ENCODE measurements around the gene MED15.

MED15 gene

GRCh38 chr22:20550057-20550817, 42.8 kb downstream of the MED15 start:
- H3K4me3 ChIP-seq (ENCODE audit: low read depth in 1 of 2, low read length in 2 of 2) = peak overlapping the region in 1 of 2 donors; percentile 30
- H3K4me1 ChIP-seq (ENCODE audit: control insufficient read depth in 1 of 2, insufficient read depth in 2 of 2, low read length in 2 of 2) = peaks cover 34 to 60% of the 10 kb centered on the region in 2 donors
- peak overlapping the region; percentile 89 for H3K27ac ChIP-seq (ENCODE audit: low read length)
- H3K36me3 ChIP-seq (ENCODE audit: control insufficient read depth in 1 of 2, insufficient read depth in 2 of 2, low read length in 2 of 2) = peaks cover 22 to 31% of the 10 kb centered on the region in 2 donors
- no peaks in the 10 kb centered on the region for H3K9me3 ChIP-seq (ENCODE audit: control insufficient read depth in 1 of 2, low read length in 2 of 2)
- H3K27me3 ChIP-seq (ENCODE audit: low read depth, low read length) = no peaks in the 10 kb centered on the region

GRCh38 chr22:20550851-20551744, 43.7 kb downstream of the MED15 start:
- Histone ChIP-seq H3K27me3 (ENCODE audit: low read depth, low read length) (no peaks in the 10 kb centered on the region), H3K27ac (ENCODE audit: low read length) (peak overlapping the region; percentile 89), H3K4me1 (ENCODE audit: control insufficient read depth in 1 of 2, insufficient read depth in 2 of 2, low read length in 2 of 2) (peaks cover 34 to 60% of the 10 kb centered on the region in 2 donors), H3K9me3 (ENCODE audit: control insufficient read depth in 1 of 2, low read length in 2 of 2) (no peaks in the 10 kb centered on the region), H3K36me3 (ENCODE audit: control insufficient read depth in 1 of 2, insufficient read depth in 2 of 2, low read length in 2 of 2) (peaks cover 26 to 36% of the 10 kb centered on the region in 2 donors), H3K4me3 (ENCODE audit: low read depth in 1 of 2, low read length in 2 of 2) (peak overlapping the region in 1 of 2 donors; percentile 30)

GRCh38 chr22:20551805-20552442, 44.5 kb downstream of the MED15 start:
- Histone ChIP-seq H3K36me3 (ENCODE audit: control insufficient read depth in 1 of 2, insufficient read depth in 2 of 2, low read length in 2 of 2) (peaks cover 32 to 36% of the 10 kb centered on the region in 2 donors), H3K4me1 (ENCODE audit: control insufficient read depth in 1 of 2, insufficient read depth in 2 of 2, low read length in 2 of 2) (peaks cover 35 to 56% of the 10 kb centered on the region in 2 donors), H3K4me3 (ENCODE audit: low read depth in 1 of 2, low read length in 2 of 2) (peak overlapping the region in 1 of 2 donors; percentile 5), H3K9me3 (ENCODE audit: control insufficient read depth in 1 of 2, low read length in 2 of 2) (no peaks in the 10 kb centered on the region), H3K27ac (ENCODE audit: low read length) (peak overlapping the region; percentile 89), H3K27me3 (ENCODE audit: low read depth, low read length) (no peaks in the 10 kb centered on the region)

- peak overlapping the region in 1 of 2 donors; percentile 5 for H3K4me3 ChIP-seq (ENCODE audit: low read depth in 1 of 2, low read length in 2 of 2)
- H3K4me1 ChIP-seq (ENCODE audit: control insufficient read depth in 1 of 2, insufficient read depth in 2 of 2, low read length in 2 of 2) = peaks cover 40 to 56% of the 10 kb centered on the region in 2 donors
- H3K27me3 ChIP-seq (ENCODE audit: low read depth, low read length) = no peaks in the 10 kb centered on the region
- H3K36me3 ChIP-seq (ENCODE audit: control insufficient read depth in 1 of 2, insufficient read depth in 2 of 2, low read length in 2 of 2) = peaks cover 36% of the 10 kb centered on the region in 2 donors
- H3K9me3 ChIP-seq (ENCODE audit: control insufficient read depth in 1 of 2, low read length in 2 of 2) = no peaks in the 10 kb centered on the region
- peak overlapping the region; percentile 89 for H3K27ac ChIP-seq (ENCODE audit: low read length)
These were observed 45.3 kb downstream of the MED15 start for GRCh38 chr22:20552443-20553401.

GRCh38 chr22:20553947-20554741, 46.7 kb downstream of the MED15 start:
- no peak overlapping the region for H3K4me3 ChIP-seq (ENCODE audit: low read depth in 1 of 2, low read length in 2 of 2)
- H3K4me1 ChIP-seq (ENCODE audit: control insufficient read depth in 1 of 2, insufficient read depth in 2 of 2, low read length in 2 of 2) = peaks cover 36 to 50% of the 10 kb centered on the region in 2 donors
- H3K36me3 ChIP-seq (ENCODE audit: control insufficient read depth in 1 of 2, insufficient read depth in 2 of 2, low read length in 2 of 2) = peaks cover 36 to 44% of the 10 kb centered on the region in 2 donors
- no peaks in the 10 kb centered on the region for H3K9me3 ChIP-seq (ENCODE audit: control insufficient read depth in 1 of 2, low read length in 2 of 2)
- H3K27me3 ChIP-seq (ENCODE audit: low read depth, low read length) = no peaks in the 10 kb centered on the region
- no peak overlapping the region for H3K27ac ChIP-seq (ENCODE audit: low read length)

- H3K36me3 ChIP-seq (ENCODE audit: control insufficient read depth in 1 of 2, insufficient read depth in 2 of 2, low read length in 2 of 2) = peaks cover 38 to 50% of the 10 kb centered on the region in 2 donors
These were observed 47.4 kb downstream of the MED15 start for GRCh38 chr22:20554824-20555223.

GRCh38 chr22:20558534-20558933, 51.1 kb downstream of the MED15 start:
- no peaks in the 10 kb centered on the region for H3K27me3 ChIP-seq (ENCODE audit: low read depth, low read length)
- H3K27ac ChIP-seq (ENCODE audit: low read length) = no peak overlapping the region
- H3K4me1 ChIP-seq (ENCODE audit: control insufficient read depth in 1 of 2, insufficient read depth in 2 of 2, low read length in 2 of 2) = peaks cover 7 to 13% of the 10 kb centered on the region in 2 donors
- H3K4me3 ChIP-seq (ENCODE audit: low read depth in 1 of 2, low read length in 2 of 2) = no peak overlapping the region
- peaks cover 36 to 47% of the 10 kb centered on the region in 2 donors for H3K36me3 ChIP-seq (ENCODE audit: control insufficient read depth in 1 of 2, insufficient read depth in 2 of 2, low read length in 2 of 2)
- no peaks in the 10 kb centered on the region for H3K9me3 ChIP-seq (ENCODE audit: control insufficient read depth in 1 of 2, low read length in 2 of 2)

More at GRCh38 chr22:20554824-20555223, 47.4 kb downstream of the MED15 start:
- H3K4me1 ChIP-seq (ENCODE audit: control insufficient read depth in 1 of 2, insufficient read depth in 2 of 2, low read length in 2 of 2) = peaks cover 29 to 43% of the 10 kb centered on the region in 2 donors
- H3K4me3 ChIP-seq (ENCODE audit: low read depth in 1 of 2, low read length in 2 of 2) = no peak overlapping the region
- H3K27me3 ChIP-seq (ENCODE audit: low read depth, low read length) = no peaks in the 10 kb centered on the region
- no peaks in the 10 kb centered on the region for H3K9me3 ChIP-seq (ENCODE audit: control insufficient read depth in 1 of 2, low read length in 2 of 2)
- no peak overlapping the region for H3K27ac ChIP-seq (ENCODE audit: low read length)

- no peaks in the 10 kb centered on the region for H3K27me3 ChIP-seq (ENCODE audit: low read depth, low read length)
- no peak overlapping the region for H3K4me3 ChIP-seq (ENCODE audit: low read depth in 1 of 2, low read length in 2 of 2)
- H3K4me1 ChIP-seq (ENCODE audit: control insufficient read depth in 1 of 2, insufficient read depth in 2 of 2, low read length in 2 of 2) = peaks cover 7% of the 10 kb centered on the region in 2 donors
- H3K27ac ChIP-seq (ENCODE audit: low read length) = no peak overlapping the region
- peaks cover 30 to 42% of the 10 kb centered on the region in 2 donors for H3K36me3 ChIP-seq (ENCODE audit: control insufficient read depth in 1 of 2, insufficient read depth in 2 of 2, low read length in 2 of 2)
- no peaks in the 10 kb centered on the region for H3K9me3 ChIP-seq (ENCODE audit: control insufficient read depth in 1 of 2, low read length in 2 of 2)
These were observed 51.9 kb downstream of the MED15 start for GRCh38 chr22:20559174-20559760.

GRCh38 chr22:20560716-20561115, 53.3 kb downstream of the MED15 start:
- H3K4me3 ChIP-seq (ENCODE audit: low read depth in 1 of 2, low read length in 2 of 2) = no peak overlapping the region
- no peaks in the 10 kb centered on the region for H3K9me3 ChIP-seq (ENCODE audit: control insufficient read depth in 1 of 2, low read length in 2 of 2)
- H3K27me3 ChIP-seq (ENCODE audit: low read depth, low read length) = no peaks in the 10 kb centered on the region
- H3K4me1 ChIP-seq (ENCODE audit: control insufficient read depth in 1 of 2, insufficient read depth in 2 of 2, low read length in 2 of 2) = peaks cover 3 to 7% of the 10 kb centered on the region in 2 donors
- no peak overlapping the region for H3K27ac ChIP-seq (ENCODE audit: low read length)
- H3K36me3 ChIP-seq (ENCODE audit: control insufficient read depth in 1 of 2, insufficient read depth in 2 of 2, low read length in 2 of 2) = peaks cover 23 to 39% of the 10 kb centered on the region in 2 donors
